ENCODE measurements around the gene CPAMD8. TPM values are rescaled to one million over a fixed set of nuclear protein-coding genes. Genes with fewer than 3 reads are reported as not detected.
A peak's percentile ranks its signal among the peaks of the same experiment; 100 is the strongest.

CPAMD8 gene
- total RNA-seq, 1 donor from 2014 or later, result 7.1 TPM

- intact Hi-C loops (cut with DNase I), result loop anchor here (10.0 kb wide), 1 partner anchor 125 kb away; no protein-coding TSS in a partner anchor
- no peak for DNase-seq (ENCODE audit: low spot score)
Observed at GRCh38 chr19:16899566-16900075, 127.0 kb downstream of the CPAMD8 start.

DNA sequence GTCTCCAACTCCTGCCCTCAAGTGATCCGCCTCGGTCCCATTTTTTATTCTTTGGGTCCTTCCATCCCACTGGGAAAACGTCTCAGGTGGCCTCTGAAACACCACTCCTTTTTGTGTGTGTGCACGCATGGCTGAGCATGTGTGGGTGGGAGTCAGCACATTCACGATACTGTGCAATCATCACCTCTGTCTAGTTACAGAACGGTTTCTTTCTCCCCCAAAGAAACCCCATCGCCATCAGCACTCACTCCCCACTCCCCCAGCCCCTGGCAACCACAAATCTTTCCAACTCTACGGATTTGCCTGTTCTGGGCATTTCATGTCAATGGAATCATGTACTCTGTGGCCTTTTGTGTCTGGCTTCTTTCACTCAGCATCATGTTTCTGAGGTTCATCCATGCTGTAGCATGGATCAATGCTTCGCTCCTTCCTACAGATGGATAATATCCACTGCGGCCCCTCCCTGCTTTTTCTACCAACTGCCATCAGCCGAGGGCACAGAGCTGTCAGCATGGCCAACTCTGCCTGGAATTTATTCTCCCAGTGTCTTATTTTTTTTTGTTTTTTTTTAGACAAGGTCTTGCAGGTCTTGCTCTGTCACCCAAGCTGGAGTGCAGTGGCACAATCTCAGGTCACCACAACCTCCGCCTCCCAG, 128.1 kb downstream of the CPAMD8 start:
- no peak for DNase-seq (ENCODE audit: low spot score)
- intact Hi-C loops (cut with DNase I), result loop anchor here (10.0 kb wide), 1 partner anchor 124 kb away; no protein-coding TSS in a partner anchor

DNA sequence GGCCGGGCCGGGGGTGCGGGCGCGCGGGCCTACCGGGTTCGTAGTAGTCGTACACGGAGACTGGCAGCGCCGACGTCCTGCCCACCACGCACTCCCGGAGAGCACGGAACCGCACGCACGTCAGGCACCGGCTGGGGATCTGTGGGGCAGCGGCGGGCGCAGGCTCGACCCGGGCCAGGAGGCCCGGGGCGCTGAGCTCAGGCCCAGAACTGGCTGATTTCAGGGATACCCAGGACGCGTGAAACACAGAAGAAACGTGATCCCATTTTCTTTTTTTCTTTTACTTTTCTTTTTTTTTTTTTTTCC, 128.8 kb downstream of the CPAMD8 start:
- intact Hi-C loops (cut with DNase I), result loop anchor here (10.0 kb wide), 1 partner anchor 123 kb away; no protein-coding TSS in a partner anchor
- DNase-seq (ENCODE audit: low spot score), result no peak

DNA sequence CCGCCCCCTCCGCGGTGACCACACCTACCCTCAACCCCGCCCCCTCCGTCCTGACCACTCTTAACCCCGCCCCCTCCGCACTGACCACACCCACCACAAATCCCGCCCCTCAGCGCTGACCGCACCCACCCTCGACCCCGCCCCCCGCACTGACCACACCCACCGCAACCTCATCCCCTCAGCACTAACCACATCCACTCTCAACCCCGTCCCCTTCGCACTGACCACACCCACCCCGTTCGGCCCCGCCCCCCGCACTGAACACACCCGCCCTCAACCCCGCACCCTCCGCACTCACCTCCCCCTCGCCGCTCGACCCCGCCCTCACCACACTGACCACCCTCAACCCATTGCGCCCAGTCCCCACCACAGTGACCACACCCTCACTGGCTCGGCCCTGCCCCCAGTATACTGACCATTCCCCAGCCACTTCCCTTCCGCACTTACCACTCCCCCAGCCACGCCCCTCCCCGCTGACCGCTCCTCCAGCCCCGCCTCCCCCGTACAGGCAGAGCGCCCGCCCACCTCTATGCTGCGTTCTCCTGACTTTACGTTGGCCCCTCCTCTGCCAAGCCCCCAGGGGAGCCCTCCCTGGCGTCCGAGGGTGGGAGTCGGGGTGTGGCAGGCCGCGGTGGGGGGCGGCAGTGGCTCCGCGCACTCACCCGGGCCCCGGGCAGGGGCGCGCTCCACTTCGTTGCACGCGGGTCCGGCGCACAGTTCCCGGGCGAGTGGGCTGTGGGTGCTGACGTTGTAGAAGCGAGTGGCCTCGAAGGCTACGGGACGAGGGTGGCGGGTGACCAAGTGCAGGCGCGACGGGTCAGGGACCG, 129.4 kb downstream of the CPAMD8 start:
- intact Hi-C loops (cut with DNase I), result loop anchor here (10.0 kb wide), 1 partner anchor 122 kb away; no protein-coding TSS in a partner anchor
- peak; percentile 96 for DNase-seq (ENCODE audit: low spot score)

DNA sequence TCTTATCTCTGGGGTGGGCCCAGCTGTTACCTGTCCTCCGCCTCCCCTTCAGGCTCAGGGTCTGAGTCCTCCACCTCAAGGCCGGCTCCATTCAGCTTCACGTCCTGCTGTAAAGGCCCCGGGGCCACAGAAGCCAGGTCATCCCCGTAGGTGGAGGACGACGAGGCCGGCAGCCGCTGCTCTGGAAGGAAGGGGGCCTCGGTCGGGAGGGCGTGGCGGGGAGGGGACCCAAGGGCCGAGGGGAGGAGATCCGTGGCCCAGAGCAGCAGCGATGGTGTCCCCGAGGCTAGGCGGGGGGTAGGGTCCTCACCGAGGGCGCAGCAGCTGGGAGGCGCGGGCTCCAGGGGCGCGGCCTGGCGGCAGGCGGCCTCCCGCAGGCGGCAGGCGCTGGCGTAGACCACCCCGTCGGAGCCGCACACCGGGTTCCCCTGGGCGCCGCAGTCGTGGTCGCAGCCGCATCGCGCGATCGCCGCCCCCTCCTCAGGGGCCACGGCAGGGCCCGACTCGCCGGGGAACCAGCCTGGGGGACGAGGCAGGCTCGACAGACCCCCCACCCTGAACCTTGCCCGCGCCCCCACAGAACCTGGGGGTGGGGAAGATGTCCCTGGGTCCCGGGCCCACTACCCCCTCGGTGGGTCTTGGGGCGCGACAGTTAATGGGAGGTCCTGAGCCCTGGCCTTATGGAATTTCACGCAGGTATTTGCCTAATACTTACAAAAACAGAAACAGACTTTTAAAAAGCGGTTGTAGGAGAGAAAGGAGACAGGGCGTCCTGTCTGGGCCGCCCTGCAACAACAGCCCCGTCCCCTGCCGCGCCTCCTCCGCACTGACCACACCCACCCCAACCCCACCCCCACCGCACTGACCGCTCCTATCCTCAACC, 130.2 kb downstream of the CPAMD8 start:
- intact Hi-C loops (cut with DNase I), result loop anchor here (10.0 kb wide), 1 partner anchor 122 kb away; no protein-coding TSS in a partner anchor
- DNase-seq (ENCODE audit: low spot score), result no peak

DNA sequence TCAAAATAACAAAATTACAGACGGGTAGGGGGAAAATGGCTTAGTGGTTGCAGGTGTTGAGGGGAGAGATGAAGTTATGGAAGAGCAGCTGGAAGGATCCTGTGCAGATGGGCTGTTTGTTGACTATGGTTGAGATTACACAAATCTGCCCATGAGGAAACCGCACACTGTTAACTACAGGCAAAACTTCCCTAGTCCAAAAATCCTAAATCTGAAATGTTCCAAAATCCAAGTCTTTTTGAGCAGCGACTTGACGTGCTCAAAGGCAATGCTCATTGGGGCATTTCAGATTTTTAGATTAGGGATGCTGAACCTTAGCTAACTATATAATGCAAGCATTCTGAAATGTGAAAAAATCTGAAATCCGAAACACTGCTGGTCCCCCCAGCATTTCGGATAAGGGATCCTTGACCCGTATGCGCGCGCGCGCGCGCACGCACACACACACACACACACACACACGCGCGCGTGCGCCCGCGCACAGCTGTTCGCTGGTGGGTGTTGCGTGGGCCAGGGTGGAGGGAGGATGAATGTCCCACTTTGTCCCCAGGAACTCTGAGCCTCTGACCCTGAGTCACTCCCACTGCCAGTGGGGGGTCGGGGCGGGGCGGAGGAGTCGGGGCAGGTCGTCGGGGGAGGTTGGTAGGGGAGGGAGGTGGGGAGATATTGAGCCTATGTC, 131.0 kb downstream of the CPAMD8 start:
- no peak for DNase-seq (ENCODE audit: low spot score)
- intact Hi-C loops (cut with DNase I), result loop anchor here (10.0 kb wide), 1 partner anchor 121 kb away; no protein-coding TSS in a partner anchor

DNA sequence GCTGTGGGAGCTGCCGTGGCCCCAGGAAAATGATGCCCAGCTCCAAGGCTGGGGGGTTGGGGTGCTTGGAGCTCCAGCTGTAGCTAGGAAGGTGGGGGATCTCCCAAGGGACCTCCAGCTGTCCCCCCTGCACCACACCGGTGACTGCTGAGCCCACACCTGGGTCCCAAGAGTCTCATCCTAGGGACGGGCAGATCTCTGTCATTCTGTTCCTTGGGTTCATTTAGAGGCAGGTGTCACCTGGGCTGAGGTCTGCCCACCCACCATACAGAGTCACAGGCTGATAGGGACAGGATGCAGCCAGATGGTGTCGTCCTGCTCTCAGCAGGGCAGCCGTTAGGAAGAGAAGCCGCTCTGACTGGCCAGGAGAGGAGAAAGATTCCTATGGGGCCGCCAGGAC, 132.5 kb downstream of the CPAMD8 start:
- intact Hi-C loops (cut with DNase I), result loop anchor here (10.0 kb wide), 1 partner anchor 119 kb away; no protein-coding TSS in a partner anchor
- no peak for DNase-seq (ENCODE audit: low spot score)

DNA sequence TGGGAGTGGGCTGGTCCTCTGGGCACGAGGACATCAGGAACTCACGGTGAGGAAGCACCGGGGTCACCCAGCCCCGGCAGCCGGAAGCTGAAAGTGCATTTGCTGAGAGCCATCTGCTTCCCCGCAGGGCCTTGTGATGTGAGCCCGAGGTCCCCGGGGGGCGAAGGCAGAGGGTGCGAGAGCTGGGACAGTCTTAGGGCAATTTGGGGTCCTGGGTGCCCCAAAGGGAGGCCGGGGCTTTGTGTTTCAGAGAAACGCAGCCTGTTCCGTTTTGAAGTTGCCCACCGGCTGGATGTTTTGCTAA, 133.0 kb downstream of the CPAMD8 start:
- intact Hi-C loops (cut with DNase I), result loop anchor here (10.0 kb wide), 1 partner anchor 119 kb away; no protein-coding TSS in a partner anchor
- no peak for DNase-seq (ENCODE audit: low spot score)

GRCh38 chr19:16892868-16893685, 133.5 kb downstream of the CPAMD8 start:
- intact Hi-C loops (cut with DNase I), result loop anchor here (10.0 kb wide), 1 partner anchor 118 kb away; no protein-coding TSS in a partner anchor
- no peak for DNase-seq (ENCODE audit: low spot score)

DNA sequence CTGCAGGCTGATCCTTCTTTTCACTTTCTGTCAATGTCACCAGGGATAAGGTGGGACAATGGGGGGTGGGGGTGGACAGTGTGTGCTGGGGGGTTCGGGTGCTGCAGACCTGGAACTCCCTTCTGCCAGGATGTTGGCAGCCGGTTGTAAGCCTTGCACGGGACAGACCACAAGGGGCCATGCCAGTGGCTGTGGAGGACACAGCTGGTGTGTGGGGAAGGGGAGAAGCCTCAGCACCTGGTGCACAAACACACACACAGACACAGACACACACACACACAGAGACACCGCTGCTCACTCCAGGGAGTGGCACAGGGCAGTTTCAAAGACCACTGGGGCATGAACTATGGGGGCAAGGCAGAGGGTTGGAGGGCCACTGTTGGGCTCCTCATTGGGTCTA, 134.2 kb downstream of the CPAMD8 start:
- intact Hi-C loops (cut with DNase I), result loop anchor here (10.0 kb wide), 1 partner anchor 118 kb away; no protein-coding TSS in a partner anchor
- no peak for DNase-seq (ENCODE audit: low spot score)

DNA sequence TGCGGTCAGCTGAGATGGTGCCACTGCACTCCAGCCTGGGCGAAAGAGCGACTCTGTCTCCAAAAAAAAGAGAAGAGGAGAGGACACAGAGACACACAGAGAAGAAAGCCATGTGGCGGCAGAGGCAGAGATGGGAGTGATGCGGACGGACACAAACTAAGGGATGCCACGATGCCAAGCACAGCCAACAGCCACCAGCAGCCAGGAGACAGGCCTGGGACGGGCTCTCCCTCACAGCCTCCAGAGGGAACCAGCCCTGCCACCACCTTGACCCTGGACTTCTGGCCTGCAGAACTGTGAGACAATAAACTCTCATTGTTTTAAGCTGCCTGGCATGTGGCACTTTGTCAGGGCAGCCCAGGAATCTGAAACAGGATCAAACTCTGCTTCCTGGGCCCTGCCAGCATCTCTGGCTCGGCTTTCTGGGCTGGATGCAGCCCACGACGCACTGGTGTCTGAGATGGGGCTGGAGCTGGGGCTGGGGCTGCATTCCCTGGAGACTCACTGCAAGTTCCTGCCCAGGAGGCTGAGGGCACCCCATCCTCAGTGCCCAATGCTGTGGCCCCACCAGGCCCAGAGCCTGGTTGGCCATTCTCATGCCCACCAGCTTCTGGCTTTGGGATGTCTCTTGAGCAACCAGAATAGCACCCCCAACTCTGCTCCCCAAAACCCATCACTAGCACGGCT, 134.8 kb downstream of the CPAMD8 start:
- DNase-seq (ENCODE audit: low spot score), result no peak
- intact Hi-C loops (cut with DNase I), result loop anchor here (10.0 kb wide), 1 partner anchor 117 kb away; no protein-coding TSS in a partner anchor

- DNase-seq (ENCODE audit: low spot score), result no peak
- intact Hi-C loops (cut with DNase I), result loop anchor here (10.0 kb wide), 1 partner anchor 116 kb away; no protein-coding TSS in a partner anchor
Observed at GRCh38 chr19:16890461-16891184, 136.0 kb downstream of the CPAMD8 start.

DNA sequence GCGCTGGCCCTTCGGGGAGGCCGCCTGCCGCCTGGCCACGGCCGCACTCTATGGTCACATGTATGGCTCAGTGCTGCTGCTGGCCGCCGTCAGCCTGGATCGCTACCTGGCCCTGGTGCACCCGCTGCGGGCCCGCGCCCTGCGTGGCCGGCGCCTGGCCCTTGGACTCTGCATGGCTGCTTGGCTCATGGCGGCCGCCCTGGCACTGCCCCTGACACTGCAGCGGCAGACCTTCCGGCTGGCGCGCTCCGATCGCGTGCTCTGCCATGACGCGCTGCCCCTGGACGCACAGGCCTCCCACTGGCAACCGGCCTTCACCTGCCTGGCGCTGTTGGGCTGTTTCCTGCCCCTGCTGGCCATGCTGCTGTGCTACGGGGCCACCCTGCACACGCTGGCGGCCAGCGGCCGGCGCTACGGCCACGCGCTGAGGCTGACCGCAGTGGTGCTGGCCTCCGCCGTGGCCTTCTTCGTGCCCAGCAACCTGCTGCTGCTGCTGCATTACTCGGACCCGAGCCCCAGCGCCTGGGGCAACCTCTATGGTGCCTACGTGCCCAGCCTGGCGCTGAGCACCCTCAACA, 136.6 kb downstream of the CPAMD8 start:
- intact Hi-C loops (cut with DNase I), result loop anchor here (10.0 kb wide), 1 partner anchor 115 kb away; no protein-coding TSS in a partner anchor
- DNase-seq (ENCODE audit: low spot score), result no peak

DNA sequence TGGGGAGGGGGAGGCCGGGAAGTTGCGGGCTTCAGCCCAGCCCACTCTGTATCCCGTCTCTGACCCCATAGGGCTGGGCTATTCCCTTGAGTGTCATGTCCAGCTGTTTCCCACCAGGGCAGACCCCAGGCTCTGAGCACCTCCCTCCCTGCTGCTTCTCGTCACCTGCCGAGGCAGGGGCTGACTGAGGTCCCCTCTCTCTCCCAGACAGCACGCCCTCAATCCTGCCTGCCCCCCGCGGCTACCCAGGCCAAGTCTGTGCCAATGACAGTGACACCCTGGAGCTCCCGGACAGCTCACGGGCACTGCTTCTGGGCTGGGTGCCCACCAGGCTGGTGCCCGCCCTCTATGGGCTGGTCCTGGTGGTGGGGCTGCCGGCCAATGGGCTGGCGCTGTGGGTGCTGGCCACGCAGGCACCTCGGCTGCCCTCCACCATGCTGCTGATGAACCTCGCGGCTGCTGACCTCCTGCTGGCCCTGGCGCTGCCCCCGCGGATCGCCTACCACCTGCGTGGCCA, 137.2 kb downstream of the CPAMD8 start:
- intact Hi-C loops (cut with DNase I), result no loop called here

GRCh38 chr19:16888629-16889365, 137.8 kb downstream of the CPAMD8 start, which contains the start of gene F2RL3:
TSS of gene F2RL3 (plus strand) at chr19:16888999. CDS start at chr19:16889190, 191 bp downstream.
- DNase-seq (ENCODE audit: low spot score), result no peak
- intact Hi-C loops (cut with DNase I), result no loop called here

More for the DNA sequence above, 137.2 kb downstream of the CPAMD8 start:
- no peak for DNase-seq (ENCODE audit: low spot score)

All from cardiac septum (tissue), 1 donor.